ENCODE measurements around the gene MGARP. TPM values are rescaled to one million over a fixed set of nuclear protein-coding genes. Genes with fewer than 3 reads are reported as not detected.

The MGARP gene
- total and polyA plus RNA-seq, 8 donors, result 0.21 to 0.55 (median 0.40) TPM; not detected in 1

GRCh38 chr4:139253713-139254112, 26.3 kb downstream of the MGARP start:
- Histone ChIP-seq H3K4me3 (no peak overlapping the region), H3K36me3 (no peaks in the 10 kb centered on the region), H3K27ac (no peak overlapping the region), H3K9me3 (no peaks in the 10 kb centered on the region), H3K27me3 (no peaks in the 10 kb centered on the region), H3K4me1 (no peaks in the 10 kb centered on the region)
- no peak for ATAC-seq
- DNase-seq, result no peak
- intact Hi-C loops (cut with DNase I), result no loop called here
- TF ChIP-seq, protein P1, sequence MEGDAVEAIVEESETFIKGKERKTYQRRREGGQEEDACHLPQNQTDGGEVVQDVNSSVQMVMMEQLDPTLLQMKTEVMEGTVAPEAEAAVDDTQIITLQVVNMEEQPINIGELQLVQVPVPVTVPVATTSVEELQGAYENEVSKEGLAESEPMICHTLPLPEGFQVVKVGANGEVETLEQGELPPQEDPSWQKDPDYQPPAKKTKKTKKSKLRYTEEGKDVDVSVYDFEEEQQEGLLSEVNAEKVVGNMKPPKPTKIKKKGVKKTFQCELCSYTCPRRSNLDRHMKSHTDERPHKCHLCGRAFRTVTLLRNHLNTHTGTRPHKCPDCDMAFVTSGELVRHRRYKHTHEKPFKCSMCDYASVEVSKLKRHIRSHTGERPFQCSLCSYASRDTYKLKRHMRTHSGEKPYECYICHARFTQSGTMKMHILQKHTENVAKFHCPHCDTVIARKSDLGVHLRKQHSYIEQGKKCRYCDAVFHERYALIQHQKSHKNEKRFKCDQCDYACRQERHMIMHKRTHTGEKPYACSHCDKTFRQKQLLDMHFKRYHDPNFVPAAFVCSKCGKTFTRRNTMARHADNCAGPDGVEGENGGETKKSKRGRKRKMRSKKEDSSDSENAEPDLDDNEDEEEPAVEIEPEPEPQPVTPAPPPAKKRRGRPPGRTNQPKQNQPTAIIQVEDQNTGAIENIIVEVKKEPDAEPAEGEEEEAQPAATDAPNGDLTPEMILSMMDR (IDR thresholded peaks at IDR 0.05), result no peak

GRCh38 chr4:139253046-139253445, 27.0 kb downstream of the MGARP start:
- TF ChIP-seq, protein P1 (IDR thresholded peaks at IDR 0.05), result no peak
- Histone ChIP-seq H3K4me1 (no peaks in the 10 kb centered on the region), H3K9me3 (no peaks in the 10 kb centered on the region), H3K27me3 (no peaks in the 10 kb centered on the region), H3K4me3 (no peak overlapping the region), H3K36me3 (no peaks in the 10 kb centered on the region), H3K27ac (no peak overlapping the region)
- no peak for ATAC-seq
- intact Hi-C loops (cut with DNase I), result no loop called here
- no peak for DNase-seq

GRCh38 chr4:139247700-139248238, 32.3 kb downstream of the MGARP start:
- Histone ChIP-seq H3K27ac (no peak overlapping the region), H3K9me3 (no peaks in the 10 kb centered on the region), H3K4me3 (no peak overlapping the region), H3K36me3 (no peaks in the 10 kb centered on the region), H3K27me3 (no peaks in the 10 kb centered on the region), H3K4me1 (peaks cover 0 to 7% of the 10 kb centered on the region in 2 donors)
- TF ChIP-seq, protein P1 (IDR thresholded peaks at IDR 0.05), result no peak
- ATAC-seq (no peak), DNase-seq (no peak)
- intact Hi-C loops (cut with DNase I), result no loop called here

GRCh38 chr4:139247241-139247640, 32.8 kb downstream of the MGARP start:
- Histone ChIP-seq H3K9me3 (no peaks in the 10 kb centered on the region), H3K4me3 (no peak overlapping the region), H3K27ac (no peak overlapping the region), H3K36me3 (no peaks in the 10 kb centered on the region), H3K4me1 (peaks cover 0 to 7% of the 10 kb centered on the region in 2 donors), H3K27me3 (no peaks in the 10 kb centered on the region)
- TF ChIP-seq, protein P1 (IDR thresholded peaks at IDR 0.05), result no peak
- DNase-seq (no peak), ATAC-seq (no peak)
- intact Hi-C loops (cut with DNase I), result no loop called here

DNA sequence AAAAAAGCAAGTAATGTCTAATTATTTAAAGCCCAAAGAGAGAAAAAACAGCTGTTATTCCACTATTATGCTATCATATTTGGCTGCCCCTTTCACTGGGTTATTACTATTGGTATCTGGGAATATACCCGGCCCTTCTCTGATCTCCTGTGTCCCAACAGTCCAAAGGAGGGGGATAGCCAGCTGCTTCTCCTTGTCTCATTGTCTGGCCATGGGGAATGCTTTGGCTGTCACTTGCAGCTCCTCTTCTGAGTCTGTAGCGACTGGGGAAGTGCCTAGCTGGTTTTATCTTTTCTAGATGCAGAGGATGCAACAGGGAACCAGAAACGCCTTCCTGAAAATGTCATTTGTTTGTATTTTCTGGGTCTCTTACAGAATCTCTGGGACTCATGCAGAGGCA, 33.9 kb downstream of the MGARP start:
- intact Hi-C loops (cut with DNase I), result no loop called here
- Histone ChIP-seq H3K27ac (no peak overlapping the region), H3K4me1 (peaks cover 0 to 7% of the 10 kb centered on the region in 2 donors), H3K4me3 (no peak overlapping the region), H3K27me3 (no peaks in the 10 kb centered on the region), H3K36me3 (no peaks in the 10 kb centered on the region), H3K9me3 (no peaks in the 10 kb centered on the region)
- ATAC-seq, result no peak
- TF ChIP-seq, protein P1 (IDR thresholded peaks at IDR 0.05), result no peak
- no peak for DNase-seq

All from left lung (tissue), 10 donors.